Kasumi-1 (cell line): ENCODE measurements around the gene PTGS1.
"Not testable (repeated sequence)": the region's sequence is repeated elsewhere in the genome, so short reads cannot be mapped to it uniquely, and the experiment has no call there.

Experiments
- DNase-seq, 2 experiments: peaks; one replicate each; lab custom pipeline; 2025; lab: John Stamatoyannopoulos, UW

The PTGS1 gene

GRCh38 chr9:122370869-122371755 is at the start of gene PTGS1:
TSS of gene PTGS1 (plus strand) at chr9:122371024. CDS start at chr9:122371085, 61 bp downstream.
- peak; percentile 68 to 75 for DNase-seq

DNA sequence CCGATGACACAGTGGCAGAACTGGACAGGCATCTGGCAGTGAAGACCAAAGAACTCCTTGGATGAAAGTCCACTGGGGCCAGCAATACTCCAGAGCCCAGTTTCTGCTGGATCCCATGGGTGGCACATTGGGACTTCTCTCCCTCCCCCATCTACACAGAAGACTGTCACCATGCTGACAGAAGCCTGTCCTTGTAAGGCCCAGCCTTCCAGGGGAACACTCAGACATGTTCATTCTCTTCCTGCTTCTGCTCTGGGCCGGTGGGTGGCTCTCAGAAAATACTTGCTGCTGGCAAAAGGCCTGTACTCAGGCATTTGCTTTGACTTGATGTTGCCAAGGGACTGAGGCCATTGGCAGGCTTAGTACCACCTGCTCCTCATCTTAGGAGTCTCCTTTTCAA is 48.3 kb upstream of the PTGS1 start:
- no peak for DNase-seq

DNA sequence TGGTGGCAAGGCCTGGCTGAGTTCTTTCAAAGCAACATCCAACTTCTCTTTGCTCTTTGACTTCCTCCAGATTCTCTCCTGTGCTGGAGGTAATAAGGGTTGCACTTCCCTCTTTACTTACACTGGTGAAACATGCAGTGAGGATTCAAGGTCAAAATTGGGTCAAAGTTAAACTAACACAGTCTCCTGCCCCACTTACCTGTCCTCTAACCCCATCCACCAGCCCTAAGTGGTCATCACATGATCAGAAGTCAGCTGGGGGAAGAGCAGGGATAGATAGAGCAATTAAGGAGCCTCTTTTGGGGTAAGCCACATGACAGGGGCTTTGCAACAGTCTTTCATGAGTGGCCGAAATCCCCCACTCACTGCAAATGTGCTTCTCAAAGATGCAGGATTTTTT is 46.2 kb upstream of the PTGS1 start:
- DNase-seq: not testable (repeated sequence)

- no peak for DNase-seq
These were observed 45.7 kb upstream of the PTGS1 start for GRCh38 chr9:122325124-122325523.

DNA sequence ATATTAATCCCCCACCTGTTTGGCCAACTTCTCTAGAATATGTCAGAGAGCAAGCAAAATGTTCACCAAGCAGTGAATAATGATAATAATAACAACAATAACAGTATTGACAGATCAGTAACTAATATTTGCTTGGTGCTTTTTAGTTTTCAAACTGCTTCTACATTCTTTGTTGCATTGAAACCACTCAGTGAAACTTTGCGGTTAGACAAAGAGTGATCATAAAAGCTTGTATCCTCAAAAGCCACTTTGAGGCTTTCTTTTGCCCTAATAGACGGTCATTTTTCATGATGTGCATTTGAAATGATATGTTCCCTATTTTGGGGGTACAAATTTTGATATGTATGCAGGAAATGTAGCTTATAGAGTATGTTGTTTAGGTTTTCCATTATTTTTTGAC is 43.6 kb upstream of the PTGS1 start:
- DNase-seq: no peak

DNA sequence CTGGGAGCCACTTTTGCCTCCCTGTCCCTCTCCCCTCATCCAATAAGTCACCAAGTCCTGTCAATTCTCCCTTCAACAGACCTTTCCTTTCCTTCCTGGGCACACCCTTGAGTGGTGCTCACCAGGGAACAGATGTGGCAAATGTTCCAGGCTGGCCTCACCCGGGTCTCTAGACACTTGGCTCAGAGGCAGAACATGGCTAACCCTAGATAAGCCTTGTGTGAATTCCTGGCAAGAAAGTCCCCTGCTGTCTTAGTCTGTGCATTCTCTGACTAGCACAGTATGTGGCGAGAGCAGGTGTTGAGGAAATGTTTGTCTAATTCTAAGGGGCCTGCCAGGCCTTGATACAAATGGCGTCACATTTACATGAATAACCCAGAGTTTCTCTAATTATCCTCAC is 41.2 kb upstream of the PTGS1 start:
- DNase-seq: no peak

DNA sequence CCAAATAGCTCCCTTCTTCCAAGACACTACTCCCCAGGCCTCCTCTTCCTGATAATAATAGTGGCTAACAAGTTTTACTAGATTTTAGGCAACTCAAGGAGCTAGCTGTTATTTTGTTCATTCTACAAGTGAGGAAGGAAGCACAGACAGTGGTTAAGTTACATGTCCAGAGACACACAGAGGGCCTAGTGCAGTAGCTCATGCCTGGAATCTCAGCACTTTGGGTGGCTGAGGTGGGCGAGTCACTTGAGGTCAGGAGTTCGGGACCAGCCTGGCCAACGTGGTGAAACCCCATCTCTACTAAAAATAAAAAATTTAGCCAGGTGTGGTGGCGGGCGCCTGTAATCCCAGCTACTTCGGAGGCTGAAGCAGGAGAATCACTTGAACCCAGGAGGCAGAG is 40.4 kb upstream of the PTGS1 start:
- not testable (repeated sequence) for DNase-seq

- no peak for DNase-seq
These were observed 39.3 kb upstream of the PTGS1 start for GRCh38 chr9:122331523-122331927.

DNA sequence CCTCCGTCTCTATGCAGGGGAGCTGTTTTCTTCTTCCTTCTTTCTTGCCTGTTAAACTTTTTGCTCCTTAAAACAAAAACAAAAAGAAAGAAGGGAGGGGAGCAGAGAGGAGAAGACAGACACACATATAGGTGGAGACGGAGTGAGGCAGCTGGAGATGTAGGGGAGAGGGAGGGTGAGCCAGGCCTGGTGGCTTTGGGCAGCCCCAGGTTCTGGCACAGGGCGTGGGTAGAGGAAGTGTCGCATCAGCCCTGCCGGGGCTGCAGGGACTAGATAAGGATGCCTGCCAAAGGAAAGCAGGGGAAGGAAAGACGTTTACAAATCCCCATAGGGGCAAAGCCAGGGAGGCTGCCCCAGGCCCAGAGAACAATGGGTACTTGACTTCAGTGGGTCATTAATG is 38.7 kb upstream of the PTGS1 start:
- peak; percentile 67 to 74 for DNase-seq

DNA sequence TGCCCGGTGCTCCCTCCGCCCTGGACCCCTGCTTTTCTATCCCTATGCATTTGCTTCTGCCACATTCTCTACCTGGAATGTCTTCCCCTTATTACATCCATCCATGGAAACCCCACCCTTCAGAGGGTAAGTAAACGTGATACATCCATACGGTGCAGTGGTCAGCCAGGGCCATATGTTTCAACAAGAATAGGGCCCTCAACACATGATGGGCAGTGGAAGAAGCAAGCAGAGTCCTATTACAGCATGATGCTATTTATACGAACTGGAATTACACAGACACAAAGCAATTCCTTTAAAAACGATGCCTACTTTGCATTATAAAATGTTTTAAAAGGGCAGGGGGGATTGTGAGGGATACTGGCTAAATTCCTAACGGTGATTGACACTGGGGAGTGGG is 38.2 kb upstream of the PTGS1 start:
- no peak for DNase-seq

DNA sequence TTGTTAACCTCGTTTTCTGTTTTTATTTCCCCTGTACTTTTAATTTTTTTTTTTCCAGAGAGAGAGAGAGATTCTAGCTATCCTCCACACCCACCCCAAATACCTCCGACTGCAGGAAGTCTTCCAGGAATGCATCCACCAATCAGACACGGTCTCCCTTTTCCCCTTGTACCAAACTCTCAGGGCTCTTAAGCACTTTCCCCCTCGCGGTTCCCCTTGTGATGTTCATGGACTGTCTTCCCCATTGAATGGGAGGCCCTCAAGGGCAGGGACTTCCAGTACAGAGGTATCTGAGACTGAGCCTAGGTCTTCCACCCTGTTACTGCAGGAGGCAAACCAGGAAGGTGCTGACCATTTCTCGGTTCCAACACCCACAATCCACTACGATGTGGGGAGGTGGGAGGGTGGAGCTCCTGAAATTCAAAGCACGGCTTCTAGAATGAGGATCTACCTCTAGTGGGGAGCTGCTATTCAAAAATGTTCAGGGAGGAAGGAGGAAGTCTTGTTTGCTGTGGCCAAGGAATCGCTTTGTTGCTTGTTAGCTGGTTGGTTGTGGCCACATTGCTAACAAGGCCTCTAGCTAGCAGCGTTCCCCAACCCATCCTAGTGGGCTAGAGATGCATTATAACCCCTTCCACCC is 37.5 kb upstream of the PTGS1 start:
- DNase-seq: peak; percentile 22 to 34

DNA sequence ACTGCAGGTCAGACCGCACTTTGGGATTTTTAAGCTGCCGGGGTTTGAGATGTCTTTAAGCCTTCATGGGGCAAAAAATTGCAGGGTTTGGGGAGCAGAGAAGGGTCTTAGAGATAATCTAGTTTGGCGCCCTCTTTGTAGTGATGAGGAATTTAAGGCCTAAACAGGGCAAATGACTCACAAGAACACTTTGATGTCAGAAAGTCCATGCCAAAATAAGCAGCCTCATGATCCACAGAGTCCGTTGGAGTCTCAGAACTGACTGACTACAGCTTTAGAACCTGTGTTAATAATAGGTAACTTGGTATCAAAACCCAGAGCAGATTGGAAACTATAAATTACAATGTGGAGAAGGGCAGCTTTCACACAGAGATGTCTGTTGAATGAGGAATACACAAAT is 35.9 kb upstream of the PTGS1 start:
- no peak for DNase-seq

DNA sequence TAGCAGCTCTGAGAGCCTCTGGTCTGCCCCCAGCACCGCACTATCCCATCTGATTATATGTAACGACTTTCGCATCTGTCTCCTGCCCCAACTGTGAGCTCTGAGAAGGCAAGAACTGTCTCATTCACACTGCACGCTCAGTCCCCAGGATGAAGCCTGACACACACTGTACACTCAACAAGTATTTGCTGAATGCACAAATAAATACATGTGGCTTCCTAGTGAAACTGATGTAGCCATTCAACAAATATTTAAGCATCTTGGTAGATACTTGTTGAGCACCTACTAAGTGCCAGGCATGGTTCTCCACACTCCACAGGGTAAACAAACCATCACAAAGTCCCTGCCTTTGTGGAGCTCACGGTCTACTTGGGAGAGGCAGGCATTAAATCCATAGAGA is 34.6 kb upstream of the PTGS1 start:
- no peak for DNase-seq

DNA sequence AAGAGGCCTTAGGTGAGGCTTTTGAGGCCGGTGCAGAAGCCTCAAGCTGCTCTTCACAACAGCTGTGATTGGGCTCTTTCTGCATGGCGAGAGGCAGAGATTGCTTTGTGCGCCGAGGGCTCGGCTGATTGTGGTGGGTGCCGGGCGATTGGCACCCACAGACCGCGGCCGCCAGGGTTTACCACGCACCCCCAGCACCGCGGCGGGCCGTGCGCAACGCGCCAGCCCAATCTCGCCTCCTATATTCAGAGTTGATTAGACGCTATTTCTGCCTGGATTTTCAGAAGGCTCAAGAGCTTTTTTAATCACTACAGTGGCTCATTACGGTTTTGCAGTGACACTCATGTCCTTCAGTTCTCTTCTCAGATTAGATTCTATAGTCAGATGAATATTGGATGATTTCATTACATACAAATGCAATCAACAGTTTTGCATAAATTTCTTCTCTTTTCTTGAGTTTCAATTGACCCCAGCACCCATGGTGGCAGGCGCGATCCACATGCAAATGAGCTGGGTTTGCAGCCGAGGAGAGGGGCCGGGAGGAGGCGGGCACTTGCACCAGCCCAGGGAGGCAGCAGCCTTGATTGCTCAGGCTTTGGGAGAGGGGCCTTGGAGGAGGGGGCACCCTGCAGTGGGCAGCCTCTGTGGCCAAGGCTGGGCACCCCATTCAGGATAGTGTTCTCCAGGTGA is 33.8 kb upstream of the PTGS1 start:
- no peak for DNase-seq

- no peak for DNase-seq
These were observed 33.3 kb upstream of the PTGS1 start for GRCh38 chr9:122337556-122337929.

DNA sequence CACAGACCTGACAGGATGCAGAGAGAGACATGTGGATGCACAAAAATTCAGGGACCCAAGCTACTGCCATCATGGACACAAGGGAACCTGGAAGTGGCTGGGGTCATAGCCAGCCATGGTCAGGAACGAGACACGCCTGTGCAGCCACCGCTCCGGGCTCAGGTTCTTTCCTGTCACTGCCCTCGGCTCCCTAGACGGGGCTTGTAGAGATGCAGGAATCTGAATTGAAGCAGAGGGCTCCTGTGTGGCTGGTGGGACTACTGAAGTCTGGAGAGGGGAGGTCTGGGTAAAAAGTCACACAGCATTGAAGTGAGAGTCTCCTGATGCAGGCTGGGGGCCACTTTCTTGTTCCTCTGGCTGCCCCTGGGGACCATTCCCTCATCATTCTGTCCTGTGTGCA is 32.3 kb upstream of the PTGS1 start:
- no peak for DNase-seq

- no peak for DNase-seq
These were observed 31.8 kb upstream of the PTGS1 start for GRCh38 chr9:122338994-122339393.

GRCh38 chr9:122339579-122339978 is 31.2 kb upstream of the PTGS1 start:
- no peak for DNase-seq

DNA sequence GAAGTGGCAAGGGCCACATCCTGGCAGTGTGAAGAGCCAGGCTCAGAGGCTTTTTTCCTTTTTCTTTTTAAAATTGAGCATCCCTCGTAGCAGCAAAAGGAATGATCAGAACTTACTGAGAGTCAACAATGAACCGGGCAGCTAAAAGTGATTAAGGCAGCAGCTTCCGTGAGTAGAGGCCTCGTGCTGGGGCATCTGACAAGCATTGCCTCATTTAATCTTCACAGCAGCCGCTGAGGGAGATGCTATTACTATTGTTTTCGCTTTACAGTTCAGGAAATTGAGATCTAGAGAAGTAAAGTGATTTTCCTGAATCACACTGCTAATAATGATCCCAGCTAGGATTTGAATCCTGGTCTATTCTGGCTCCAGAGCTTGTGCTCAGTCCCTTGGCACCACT is 30.7 kb upstream of the PTGS1 start:
- DNase-seq: no peak

DNA sequence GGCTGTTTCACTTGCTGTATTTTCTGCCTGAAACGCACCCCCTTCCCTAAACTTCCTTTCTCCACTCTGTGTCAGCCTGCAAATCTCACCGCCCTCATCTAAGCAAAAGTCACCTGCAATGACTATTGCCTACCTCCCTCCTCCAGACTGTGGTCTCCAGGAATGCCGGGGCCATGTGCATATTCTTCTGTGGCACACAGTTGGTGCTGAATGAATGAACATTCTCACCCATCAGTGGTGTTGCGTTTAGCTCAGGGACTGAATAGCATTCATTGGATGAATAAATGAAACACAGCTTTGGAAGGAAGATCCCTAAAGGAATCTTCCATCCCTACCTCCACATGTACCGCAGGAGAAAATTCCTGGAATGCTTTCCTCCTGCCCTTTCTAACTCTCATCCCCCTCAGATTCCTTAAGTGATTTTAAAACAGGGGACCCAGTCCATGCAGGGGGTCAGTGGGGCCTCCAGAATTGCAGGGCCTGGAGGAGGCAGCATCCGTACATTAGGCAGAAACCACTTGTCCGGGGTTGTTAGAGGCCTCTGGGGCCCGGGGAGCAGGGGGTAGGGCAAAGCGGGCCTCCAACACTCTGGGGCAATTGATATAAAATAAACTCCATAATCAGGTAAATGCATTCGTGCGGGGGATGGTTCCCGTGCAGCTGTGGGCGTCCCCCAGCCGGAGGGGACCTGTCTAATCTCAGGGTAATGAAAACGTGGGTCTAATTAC is 28.3 kb upstream of the PTGS1 start:
- no peak for DNase-seq

DNA sequence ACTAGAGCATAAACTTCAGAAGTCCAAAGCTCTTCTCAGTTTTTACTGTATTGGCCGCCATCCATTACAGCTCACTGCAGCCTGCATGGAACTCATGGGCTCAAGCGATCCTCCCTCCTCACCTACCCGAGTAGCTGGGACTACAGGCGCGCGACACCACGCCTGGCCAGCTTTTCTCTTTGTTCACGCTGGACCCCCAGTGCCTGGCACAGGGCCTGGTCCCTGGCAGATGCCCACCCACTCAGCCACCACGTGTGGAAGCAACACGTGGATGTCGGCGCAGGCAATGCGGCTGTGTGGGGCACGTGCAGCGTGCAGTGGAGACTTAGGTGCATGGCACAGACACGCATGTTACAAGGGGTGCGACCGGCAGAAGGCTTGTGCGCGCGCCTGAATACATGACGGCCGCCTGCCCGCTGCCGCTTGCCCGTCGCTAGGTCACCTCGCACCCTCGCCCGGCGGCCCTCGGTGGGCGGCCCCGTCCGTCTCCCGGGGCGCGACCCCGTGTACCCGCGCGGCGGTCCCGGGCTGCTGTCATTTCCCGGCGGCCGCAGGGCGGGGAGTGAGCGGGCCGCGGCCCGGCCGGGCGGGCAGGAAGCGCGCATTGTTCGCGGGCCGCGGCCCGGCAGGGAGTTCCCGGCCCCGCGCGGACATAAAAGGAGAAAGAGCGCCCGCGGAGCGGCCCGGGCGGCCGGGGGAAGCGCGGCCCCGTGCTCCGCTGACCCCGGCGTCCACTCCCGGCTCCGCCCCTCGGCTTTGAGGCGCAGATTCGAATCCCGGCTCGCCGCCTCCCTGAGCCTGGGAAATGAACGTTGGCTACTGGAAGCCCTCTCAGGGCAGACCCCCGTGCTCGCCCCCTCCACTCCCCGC is 24.1 kb upstream of the PTGS1 start:
- no peak for DNase-seq
